ENCODE measurements around the gene ATP4B.

Gene ATP4B

GRCh38 chr13:113656003-113656588, 1.9 kb downstream of the ATP4B start:
- DNase-seq, result no peak

GRCh38 chr13:113655346-113656002, 2.5 kb downstream of the ATP4B start:
- no peak for DNase-seq

GRCh38 chr13:113654591-113655345, 3.2 kb downstream of the ATP4B start:
- DNase-seq, result no peak

GRCh38 chr13:113654175-113654560, 3.8 kb downstream of the ATP4B start:
- DNase-seq, result no peak

GRCh38 chr13:113653264-113654174, 4.5 kb downstream of the ATP4B start:
- no peak for DNase-seq

GRCh38 chr13:113652404-113653263, 5.4 kb downstream of the ATP4B start:
- no peak for DNase-seq

GRCh38 chr13:113651511-113652403, 6.2 kb downstream of the ATP4B start:
- DNase-seq, result no peak

- DNase-seq, result no peak
Observed at GRCh38 chr13:113650731-113651148, 7.3 kb downstream of the ATP4B start.

- DNase-seq, result no peak
Observed at GRCh38 chr13:113650275-113650674, 7.7 kb downstream of the ATP4B start.

GRCh38 chr13:113649212-113649611, 8.8 kb downstream of the ATP4B start:
- DNase-seq, result no peak

- DNase-seq, result no peak
Observed at GRCh38 chr13:113648216-113648610, 9.8 kb downstream of the ATP4B start.

GRCh38 chr13:113647351-113648215, 10.4 kb downstream of the ATP4B start:
- DNase-seq, result no peak

- no peak for DNase-seq
Observed at GRCh38 chr13:113646921-113647340, 11.1 kb downstream of the ATP4B start.

GRCh38 chr13:113646376-113646775, 11.6 kb downstream of the ATP4B start:
- DNase-seq, result no peak

GRCh38 chr13:113645329-113645728, 12.7 kb downstream of the ATP4B start:
- DNase-seq, result no peak

GRCh38 chr13:113644800-113645199, 13.2 kb downstream of the ATP4B start:
- no peak for DNase-seq

GRCh38 chr13:113643593-113643992, 14.4 kb downstream of the ATP4B start:
- DNase-seq, result no peak

GRCh38 chr13:113642563-113642962, 15.4 kb downstream of the ATP4B start:
- DNase-seq, result no peak

GRCh38 chr13:113641426-113641825, 16.6 kb downstream of the ATP4B start:
- no peak for DNase-seq

Data from activated CD8-positive, alpha-beta memory T cell treated with anti-CD3 and anti-CD28 coated beads, Interleukin-2, amount 50 U/mL, for 4 hours (primary cell).